G401 (cell line): ENCODE results near the gene AMIGO3. TPM values are rescaled to one million over a fixed set of nuclear protein-coding genes. Genes with fewer than 3 reads are reported as not detected.

Experiments
- DNase-seq: peaks from one replicate; pipeline ENCODE4 v3.0.0-alpha.2; 2015; ENCODE audit warnings: low spot score
- in situ Hi-C: cut with HindIII; loops from 2 replicates; pipeline ENCODE4 v1.10.0; 2016; ENCODE audit warnings: low sequenced_read_pairs, mixed read lengths
- total RNA-seq: library from RNA; depleted of rRNA; stranded (reverse); fragments of >200 nt; shearing (Covaris generic); gene quantifications from 2 replicates; pipeline ENCODE4 v1.2.3, GENCODE V29; 2014; rRNA removed

AMIGO3 gene
- total RNA-seq, 1 experiment from 2014 or later = 1.1 TPM

DNA sequence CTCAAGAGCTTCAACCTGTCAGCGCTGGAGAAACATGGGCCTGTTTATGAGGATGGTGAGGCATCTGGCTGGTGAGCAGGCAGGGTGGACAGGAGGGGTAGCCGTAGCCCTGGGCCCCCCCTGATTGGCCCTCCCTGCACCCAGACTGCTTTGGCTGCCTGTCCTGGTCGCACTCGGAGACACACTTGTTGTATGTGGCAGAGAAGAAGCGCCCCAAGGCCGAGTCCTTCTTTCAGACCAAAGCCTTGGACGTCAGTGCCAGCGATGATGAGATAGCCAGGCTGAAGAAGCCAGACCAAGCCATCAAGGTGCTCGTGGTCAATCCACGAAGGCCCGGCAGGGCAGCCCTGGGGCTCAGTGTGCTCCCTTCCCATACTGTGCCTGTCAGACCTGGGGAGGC is 43.6 kb downstream of the AMIGO3 start:
- in situ Hi-C loops = no loop called here

GRCh38 chr3:49674497-49674983 is 44.9 kb downstream of the AMIGO3 start:
- in situ Hi-C loops = no loop called here
- no peak for DNase-seq

More for the DNA sequence above, 43.6 kb downstream of the AMIGO3 start:
- no peak for DNase-seq

DNA sequence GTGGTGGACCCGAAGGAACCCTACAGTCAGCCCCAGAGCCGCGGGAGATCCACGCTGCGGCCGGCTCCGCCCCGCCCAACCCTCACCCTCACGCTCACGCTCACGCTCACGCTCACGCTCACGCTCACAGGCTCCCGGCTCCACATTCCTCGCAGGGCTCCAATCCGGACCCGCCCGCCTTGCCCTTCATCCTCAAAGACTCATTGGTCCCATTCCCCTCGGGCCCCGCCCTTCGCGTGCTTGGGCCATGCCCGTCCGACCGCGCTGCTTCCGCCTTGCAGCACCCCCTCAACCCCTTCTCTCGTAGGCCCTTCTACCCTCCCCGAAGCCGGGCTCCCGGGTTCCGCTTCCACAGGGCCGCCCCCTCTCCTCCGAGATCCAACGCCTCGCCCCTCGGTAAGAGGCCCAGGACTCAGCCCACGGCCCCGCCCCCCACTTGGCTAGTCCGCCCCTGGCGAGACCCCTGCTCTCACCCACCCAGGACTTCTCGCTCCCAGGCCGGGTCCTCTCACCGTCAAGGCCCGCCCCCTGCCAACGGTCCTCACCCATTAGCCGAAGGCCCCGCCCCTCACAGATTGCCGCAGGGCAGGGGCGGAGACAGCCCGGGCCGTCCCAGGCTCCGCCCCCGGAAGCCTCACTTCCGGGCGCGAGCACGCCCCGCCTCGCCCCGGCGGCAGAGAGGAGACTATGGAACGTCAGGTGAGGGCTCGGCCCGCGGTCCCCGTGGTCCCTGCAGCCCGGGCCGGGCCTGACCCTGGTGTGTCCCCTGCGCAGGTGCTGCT is 45.6 kb downstream of the AMIGO3 start, which contains the start of gene APEH:
APEH (plus strand) TSS at position 637 of the 782 bp plus-strand sequence; CDS start at position 688, 51 bp downstream.
- in situ Hi-C loops = no loop called here
- DNase-seq = peak; percentile 92

DNA sequence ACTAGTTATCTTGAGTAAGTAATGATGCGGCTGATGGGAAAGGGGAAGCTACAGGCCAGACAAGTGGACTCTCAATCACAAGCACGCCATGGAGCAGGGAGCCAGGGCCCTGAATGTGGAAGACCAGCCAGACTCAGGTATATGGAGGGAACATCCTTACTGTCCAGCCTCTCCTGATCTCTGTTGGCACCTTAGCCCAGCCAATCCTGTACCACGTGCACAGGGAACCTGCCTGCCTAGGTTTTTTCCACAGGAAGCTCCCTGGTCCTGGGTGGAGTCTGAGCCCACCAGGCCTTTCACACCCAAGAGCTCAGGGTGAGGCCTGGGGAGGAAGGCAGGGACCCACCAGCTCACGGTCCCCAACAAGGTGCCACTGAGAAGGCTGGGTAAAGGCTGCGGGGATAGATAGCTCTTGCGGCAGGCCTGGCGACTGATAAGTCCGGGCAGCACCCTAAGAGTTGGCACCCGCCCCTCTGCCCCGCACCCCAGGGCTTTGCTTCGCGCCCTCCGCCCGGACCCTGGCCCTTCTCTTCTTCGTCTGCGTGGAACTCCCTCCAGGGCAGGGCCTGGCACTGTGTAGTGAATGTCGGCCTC is 46.3 kb downstream of the AMIGO3 start:
- no peak for DNase-seq
- in situ Hi-C loops = no loop called here

DNA sequence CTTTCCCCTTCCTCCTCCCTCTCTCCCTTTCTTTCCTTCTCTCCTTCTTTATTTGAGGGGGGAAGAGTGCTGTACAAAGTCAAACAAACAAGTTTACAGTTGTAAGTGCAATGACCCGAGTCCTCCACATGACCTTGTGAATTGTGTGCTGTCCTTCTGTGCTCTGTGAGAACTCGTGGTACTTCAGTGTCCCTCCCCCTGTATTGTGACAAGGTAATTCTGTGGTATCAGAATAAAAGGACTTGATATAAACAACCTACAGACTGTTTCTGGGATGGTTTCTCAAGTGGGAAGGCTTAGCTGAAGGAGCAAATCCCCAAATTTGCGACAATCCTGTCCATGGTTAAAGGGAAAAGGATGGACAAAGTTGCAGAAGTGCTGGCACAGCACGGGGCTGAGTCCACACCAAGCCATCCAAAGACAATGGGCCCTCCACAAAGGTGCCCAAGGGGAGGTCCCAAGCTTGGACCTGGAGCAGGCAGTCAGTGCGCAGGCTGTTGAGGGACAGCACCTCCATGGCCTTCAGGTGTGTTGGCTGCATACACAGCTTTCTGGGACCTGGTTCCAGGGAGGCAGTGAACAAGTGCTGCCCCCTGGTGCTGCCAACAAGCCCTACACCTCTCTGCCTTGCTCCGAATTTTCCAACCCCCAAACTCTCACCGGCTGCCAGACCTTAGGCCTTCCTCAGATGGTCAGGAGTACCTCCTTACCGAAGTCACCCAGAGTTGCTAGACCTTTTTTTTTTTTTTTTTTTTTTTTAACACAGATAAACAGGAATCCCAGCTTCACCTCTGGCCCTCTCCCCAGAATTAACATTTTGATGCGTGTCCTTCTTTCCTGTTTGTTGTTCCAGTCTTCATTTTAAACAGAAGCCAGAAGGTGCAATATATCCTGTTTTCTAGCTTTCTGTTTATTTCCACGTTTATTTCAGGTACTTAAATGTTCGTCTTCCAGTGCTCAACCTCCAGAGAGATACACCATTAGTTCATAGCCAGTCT is 47.9 kb downstream of the AMIGO3 start:
- DNase-seq = peak; percentile 94
- in situ Hi-C loops = no loop called here

DNA sequence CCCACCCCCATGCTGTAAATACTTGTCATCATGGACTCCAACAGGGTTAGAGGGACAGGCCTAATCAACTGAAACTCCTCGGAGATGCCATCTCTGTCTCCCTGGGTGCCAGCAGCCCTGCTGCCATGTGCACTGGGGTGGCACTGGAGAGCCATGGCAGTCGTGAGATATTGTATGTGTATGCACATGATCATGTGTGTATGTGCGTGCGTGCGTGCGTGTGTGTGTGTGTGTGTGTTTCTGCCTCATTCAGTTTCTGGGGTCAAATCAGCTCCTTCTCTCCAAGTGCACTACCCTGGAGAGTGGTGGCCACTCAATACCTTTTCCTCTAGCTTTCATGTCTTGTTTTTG is 48.6 kb downstream of the AMIGO3 start:
- DNase-seq = no peak
- in situ Hi-C loops = no loop called here

- in situ Hi-C loops = loop anchor here (10.0 kb wide), 1 partner anchor 115 kb away; the partner anchor contains the start of gene BSN
- DNase-seq = no peak
Observed at GRCh38 chr3:49669352-49669751, 50.1 kb downstream of the AMIGO3 start.

DNA sequence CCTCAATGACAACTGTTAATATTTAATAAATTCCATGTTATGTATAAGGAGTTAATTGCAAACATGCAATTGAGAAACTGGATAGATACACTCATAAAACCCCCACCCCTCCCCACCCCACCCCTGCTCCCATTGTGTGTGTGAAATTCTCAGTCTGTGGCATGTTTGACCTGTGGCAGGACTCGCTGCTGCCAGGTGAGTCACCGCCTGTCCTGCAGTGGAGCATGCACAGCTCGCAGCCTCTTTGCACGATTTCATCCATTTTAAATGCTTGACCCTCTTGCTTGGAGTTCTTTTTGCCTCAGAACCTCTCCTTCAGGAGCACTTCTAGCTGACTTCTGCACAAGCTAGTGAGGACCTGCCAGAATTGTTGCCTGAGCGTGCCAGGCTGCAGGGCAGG is 50.6 kb downstream of the AMIGO3 start:
- in situ Hi-C loops = loop anchor here (10.0 kb wide), 1 partner anchor 114 kb away; the partner anchor contains the start of gene BSN
- DNase-seq = no peak

DNA sequence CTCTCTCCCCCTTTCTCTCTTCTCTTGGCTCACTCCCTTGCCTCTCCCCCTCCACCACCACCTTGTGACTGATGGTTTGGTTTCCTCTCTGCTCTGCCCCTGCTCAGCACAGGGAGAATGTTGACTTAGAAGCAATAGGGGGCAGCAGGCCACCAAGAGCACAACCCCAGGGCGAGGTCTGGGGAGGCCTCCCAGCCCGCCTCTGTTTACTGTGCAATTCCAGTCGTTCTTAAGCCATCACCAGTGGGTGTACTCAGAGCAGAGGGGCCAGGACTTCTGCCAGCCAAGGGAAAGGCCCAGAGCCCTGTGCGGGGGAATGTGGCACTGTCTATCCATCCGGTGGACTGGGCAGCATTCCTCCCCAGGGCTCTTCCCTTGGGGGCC is 51.1 kb downstream of the AMIGO3 start:
- in situ Hi-C loops = loop anchor here (10.0 kb wide), 1 partner anchor 114 kb away; the partner anchor contains the start of gene BSN
- DNase-seq = no peak

GRCh38 chr3:49667701-49668413 is 51.6 kb downstream of the AMIGO3 start:
- in situ Hi-C loops = loop anchor here (10.0 kb wide), 1 partner anchor 113 kb away; the partner anchor contains the start of gene BSN
- no peak for DNase-seq

Other genes with a start within 250 kb of the AMIGO3 start
- 91.3 and 143 TPM in 2 replicates for gene DAG1, start 249.4 kb downstream of the AMIGO3 start, total RNA-seq
- gene BSN, start 165.2 kb downstream of the AMIGO3 start, total RNA-seq = 0.24 and 0.31 TPM in 2 replicates
- 261 and 301 TPM in 2 replicates for gene APEH, start 45.3 kb downstream of the AMIGO3 start, total RNA-seq
- gene MST1, start 30.2 kb downstream of the AMIGO3 start, total RNA-seq = 0.06 and 0.95 TPM in 2 replicates
- 24.9 and 34.0 TPM in 2 replicates for gene RNF123, start 30.1 kb downstream of the AMIGO3 start, total RNA-seq
- 23.1 and 26.8 TPM in 2 replicates for gene GMPPB, start 4.3 kb upstream of the AMIGO3 start, total RNA-seq
- gene IP6K1, start 66.9 kb upstream of the AMIGO3 start, total RNA-seq = 33.2 and 42.5 TPM in 2 replicates
- not detected in 2 replicates for gene CDHR4, start 80.2 kb upstream of the AMIGO3 start, total RNA-seq
- 0.68 and 5.2 TPM in 2 replicates for gene INKA1, start 83.6 kb upstream of the AMIGO3 start, total RNA-seq
- 0.14 and 0.49 TPM in 2 replicates for gene UBA7, start 94.3 kb upstream of the AMIGO3 start, total RNA-seq
- 7.2 and 20.4 TPM in 2 replicates for gene TRAIP, start 136.9 kb upstream of the AMIGO3 start, total RNA-seq
- gene CAMKV, start 150.2 kb upstream of the AMIGO3 start, total RNA-seq = 1.4 and 2.1 TPM in 2 replicates
- gene MST1R, start 184.2 kb upstream of the AMIGO3 start, total RNA-seq = not detected in 2 replicates
- gene MON1A, start 210.1 kb upstream of the AMIGO3 start, total RNA-seq = 12.1 TPM in 2 replicates
- 17.7 and 36.5 TPM in 2 replicates for gene RBM6, start 220.5 kb upstream of the AMIGO3 start, total RNA-seq